CD14-positive monocyte (primary cell): Measurements from ENCODE around the gene DNAJC12. TPM values are rescaled to one million over a fixed set of nuclear protein-coding genes. Genes with fewer than 3 reads are reported as not detected.

ENCODE experiments used
- DNase-seq, 3 donors: peaks; one replicate each; pipeline ENCODE4 v3.0.0-alpha.2; 2011 to 2022
- H2AFZ ChIP-seq: 2 replicates; pipeline ENCODE4 v1.6.0; 2012; ENCODE audit warnings: mild to moderate bottlenecking, low read depth, low read length, inconsistent platforms; ENCODE audit not compliant: insufficient read depth, poor library complexity, severe bottlenecking
- H3K27ac ChIP-seq, 2 donors: 1 replicate in 1 of 2; 2 replicates in 1 of 2; pipeline ENCODE4 v1.5.1; 2012 to 2013; ENCODE audit warnings: low read length in 2 of 2, control low read depth in 1 of 2, inconsistent platforms in 1 of 2, low read depth in 1 of 2, mild to moderate bottlenecking in 1 of 2
- H3K27me3 ChIP-seq, 2 donors: one replicate each; pipeline versions ENCODE4 v1.6.0 to v1.6.1; 2011 to 2013; ENCODE audit warnings: low read length in 2 of 2; ENCODE audit not compliant: control insufficient read depth in 2 of 2, insufficient read depth in 2 of 2
- H3K36me3 ChIP-seq, 2 donors: replicated peaks in 1 of 2; 1 replicate in 1 of 2; 2 replicates in 1 of 2; pipeline versions ENCODE4 v1.5.1 to v1.6.1; 2012 to 2013; ENCODE audit warnings: low read length in 2 of 2, control low read depth in 1 of 2, inconsistent platforms in 1 of 2, mild to moderate bottlenecking in 1 of 2; ENCODE audit not compliant: insufficient read depth in 2 of 2, control insufficient read depth in 1 of 2
- H3K4me1 ChIP-seq, 2 donors: 1 replicate in 1 of 2; 2 replicates in 1 of 2; pipeline versions ENCODE4 v1.5.1 to v1.6.1; 2012 to 2013; ENCODE audit warnings: low read length in 2 of 2, control low read depth in 1 of 2, inconsistent platforms in 1 of 2, mild to moderate bottlenecking in 1 of 2, moderate library complexity in 1 of 2; ENCODE audit not compliant: insufficient read depth in 2 of 2, control insufficient read depth in 1 of 2
- H3K4me2 ChIP-seq: replicated peaks from 2 replicates; pipeline ENCODE3; 2012; ENCODE audit warnings: low read length, moderate library complexity, mild to moderate bottlenecking; ENCODE audit not compliant: poor library complexity, severe bottlenecking; ENCODE audit errors: extremely low read depth
- H3K4me3 ChIP-seq, 3 experiments: fragments of 200-600 bp in 1 of 3; sonication (generic) in 1 of 3; replicated peaks in 1 of 3; 1 replicate in 2 of 3; 2 replicates in 1 of 3; pipeline ENCODE4 v1.5.1; 2011 to 2013; ENCODE audit warnings: low read length in 3 of 3, mild to moderate bottlenecking in 3 of 3, control low read depth in 2 of 3, low read depth in 2 of 3, inconsistent platforms in 1 of 3, moderate library complexity in 1 of 3
- H3K79me2 ChIP-seq: 2 replicates; pipeline ENCODE4 v1.6.0; 2012; ENCODE audit warnings: mild to moderate bottlenecking, control low read depth, inconsistent platforms, low read length, moderate library complexity; ENCODE audit not compliant: insufficient read depth
- H3K9ac ChIP-seq: 2 replicates; pipeline ENCODE4 v1.6.0; 2017; ENCODE audit warnings: low read length, mild to moderate bottlenecking; ENCODE audit not compliant: insufficient read depth, poor library complexity, severe bottlenecking
- H3K9me3 ChIP-seq, 2 donors: replicated peaks in 1 of 2; 1 replicate in 1 of 2; 2 replicates in 1 of 2; pipeline versions ENCODE4 v1.5.1 to v1.6.1; 2012 to 2013; ENCODE audit warnings: low read length in 2 of 2, control low read depth in 1 of 2; ENCODE audit not compliant: control insufficient read depth in 1 of 2, insufficient read depth in 1 of 2
- H4K20me1 ChIP-seq: 2 replicates; pipeline ENCODE4 v1.6.0; 2012; ENCODE audit warnings: mild to moderate bottlenecking, low read length, control low read depth, moderate library complexity; ENCODE audit not compliant: insufficient read depth
- H3K27ac Mint-ChIP-seq, 7 donors: one replicate each; pipeline ENCODE4 v1.8.0; 2020; ENCODE audit warnings: mild to moderate bottlenecking in 7 of 7, mixed read lengths in 7 of 7, moderate library complexity in 6 of 7, inconsistent platforms in 2 of 7
- H3K27me3 Mint-ChIP-seq, 3 donors: one replicate each; pipeline ENCODE4 v1.8.0; 2021 to 2022; ENCODE audit warnings: low read depth in 3 of 3, mild to moderate bottlenecking in 3 of 3, mixed read lengths in 3 of 3, moderate library complexity in 3 of 3, inconsistent platforms in 1 of 3
- H3K36me3 Mint-ChIP-seq, 2 donors: one replicate each; pipeline ENCODE4 v1.8.0; 2020; ENCODE audit warnings: mixed read lengths in 2 of 2, inconsistent platforms in 1 of 2, mild to moderate bottlenecking in 1 of 2
- H3K4me1 Mint-ChIP-seq: one replicate; pipeline ENCODE4 v1.8.0; 2020; ENCODE audit warnings: mild to moderate bottlenecking, mixed read lengths
- H3K4me3 Mint-ChIP-seq, 2 donors: one replicate each; pipeline ENCODE4 v1.8.0; 2020; ENCODE audit warnings: mild to moderate bottlenecking in 2 of 2, mixed read lengths in 2 of 2, moderate library complexity in 1 of 2
- H3K9me3 Mint-ChIP-seq, 7 donors: one replicate each; pipeline ENCODE4 v1.8.0; 2020 to 2022; ENCODE audit warnings: mixed read lengths in 7 of 7, mild to moderate bottlenecking in 6 of 7, moderate library complexity in 6 of 7, inconsistent platforms in 2 of 7
- WGBS: methylation state at CpG from one replicate; pipeline ENCODE4 v1.1.5; 2013; ENCODE audit warnings: missing lambda C conversion rate; ENCODE audit not compliant: insufficient coverage; 5-methylcytosine and 5-hydroxymethylcytosine counted together
- intact Hi-C, 2 donors: fragments of 100-400 bp; cut with micrococcal nuclease; formaldehyde crosslinking; loops; one replicate each; pipeline versions ENCODE4 v1.15.0 to v1.15.1; 2023
- polyA plus RNA-seq, 3 donors: library from polyadenylated mRNA; depleted of rRNA in 1 of 3; unstranded in 2 of 3; stranded (reverse) in 1 of 3; fragments of 300-500 nt in 2 of 3; fragments of >200 nt in 1 of 3; fragmentation: Illumina TruSeq in 2 of 3; gene quantifications; 1 replicate in 2 of 3; 2 replicates in 1 of 3; pipeline ENCODE4 v1.2.3, GENCODE V29; 2012 to 2021
- TF ChIP-seq, protein P1 (sequence below): fragments of 200-600 bp; IDR thresholded peaks from one replicate; pipeline ENCODE4 v1.8.0; 2022; ENCODE audit warnings: antibody characterized with exemption, mild to moderate bottlenecking

Gene DNAJC12
- polyA plus RNA-seq, 3 donors: not detected

DNA sequence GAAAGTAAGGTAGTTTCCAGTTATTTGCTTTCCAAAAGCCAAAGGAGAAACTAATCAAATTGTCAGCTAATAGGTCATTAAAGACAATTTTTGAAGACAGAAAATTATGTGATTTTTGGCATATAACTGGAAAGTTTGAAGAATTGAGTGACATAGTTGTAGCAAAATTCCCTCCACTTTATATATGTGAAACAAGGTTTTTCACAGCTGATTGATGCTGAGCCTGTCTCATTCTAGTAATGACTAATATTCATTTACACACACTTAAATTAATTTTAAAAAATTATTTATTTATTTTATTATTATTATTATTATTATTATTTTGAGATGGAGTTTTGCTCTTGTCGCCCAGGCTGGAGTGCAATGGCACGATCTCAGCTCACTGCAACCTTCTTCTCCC lies 30.1 kb upstream of the DNAJC12 start:
- H3K9ac ChIP-seq: no peak overlapping the region
- no peaks in the 10 kb centered on the region for H4K20me1 ChIP-seq
- peaks cover 14% of the 10 kb centered on the region in 2 donors for H3K4me1 ChIP-seq
- Mint-ChIP-seq H3K27me3 (peaks cover 1 to 2% (median 2%) of the 10 kb centered on the region in 3 donors), H3K4me1 (peaks cover 16% of the 10 kb centered on the region), H3K9me3 (no peaks in the 10 kb centered on the region), H3K4me3 (no peak overlapping the region), H3K27ac (no peak overlapping the region), H3K36me3 (no peaks in the 10 kb centered on the region)
- intact Hi-C loops: no loop called here
- no peaks in the 10 kb centered on the region for H3K27me3 ChIP-seq
- no peaks in the 10 kb centered on the region for H3K79me2 ChIP-seq
- no peak overlapping the region for H3K4me3 ChIP-seq
- no peak overlapping the region for H2AFZ ChIP-seq
- no peaks in the 10 kb centered on the region for H3K36me3 ChIP-seq
- H3K27ac ChIP-seq: no peak overlapping the region
- no peak overlapping the region for H3K4me2 ChIP-seq
- TF ChIP-seq, protein P1, sequence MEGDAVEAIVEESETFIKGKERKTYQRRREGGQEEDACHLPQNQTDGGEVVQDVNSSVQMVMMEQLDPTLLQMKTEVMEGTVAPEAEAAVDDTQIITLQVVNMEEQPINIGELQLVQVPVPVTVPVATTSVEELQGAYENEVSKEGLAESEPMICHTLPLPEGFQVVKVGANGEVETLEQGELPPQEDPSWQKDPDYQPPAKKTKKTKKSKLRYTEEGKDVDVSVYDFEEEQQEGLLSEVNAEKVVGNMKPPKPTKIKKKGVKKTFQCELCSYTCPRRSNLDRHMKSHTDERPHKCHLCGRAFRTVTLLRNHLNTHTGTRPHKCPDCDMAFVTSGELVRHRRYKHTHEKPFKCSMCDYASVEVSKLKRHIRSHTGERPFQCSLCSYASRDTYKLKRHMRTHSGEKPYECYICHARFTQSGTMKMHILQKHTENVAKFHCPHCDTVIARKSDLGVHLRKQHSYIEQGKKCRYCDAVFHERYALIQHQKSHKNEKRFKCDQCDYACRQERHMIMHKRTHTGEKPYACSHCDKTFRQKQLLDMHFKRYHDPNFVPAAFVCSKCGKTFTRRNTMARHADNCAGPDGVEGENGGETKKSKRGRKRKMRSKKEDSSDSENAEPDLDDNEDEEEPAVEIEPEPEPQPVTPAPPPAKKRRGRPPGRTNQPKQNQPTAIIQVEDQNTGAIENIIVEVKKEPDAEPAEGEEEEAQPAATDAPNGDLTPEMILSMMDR: no peak
- no peak for DNase-seq
- H3K9me3 ChIP-seq: no peaks in the 10 kb centered on the region
- WGBS: no CpG with 5 or more reads among the region's 2 CpGs

DNA sequence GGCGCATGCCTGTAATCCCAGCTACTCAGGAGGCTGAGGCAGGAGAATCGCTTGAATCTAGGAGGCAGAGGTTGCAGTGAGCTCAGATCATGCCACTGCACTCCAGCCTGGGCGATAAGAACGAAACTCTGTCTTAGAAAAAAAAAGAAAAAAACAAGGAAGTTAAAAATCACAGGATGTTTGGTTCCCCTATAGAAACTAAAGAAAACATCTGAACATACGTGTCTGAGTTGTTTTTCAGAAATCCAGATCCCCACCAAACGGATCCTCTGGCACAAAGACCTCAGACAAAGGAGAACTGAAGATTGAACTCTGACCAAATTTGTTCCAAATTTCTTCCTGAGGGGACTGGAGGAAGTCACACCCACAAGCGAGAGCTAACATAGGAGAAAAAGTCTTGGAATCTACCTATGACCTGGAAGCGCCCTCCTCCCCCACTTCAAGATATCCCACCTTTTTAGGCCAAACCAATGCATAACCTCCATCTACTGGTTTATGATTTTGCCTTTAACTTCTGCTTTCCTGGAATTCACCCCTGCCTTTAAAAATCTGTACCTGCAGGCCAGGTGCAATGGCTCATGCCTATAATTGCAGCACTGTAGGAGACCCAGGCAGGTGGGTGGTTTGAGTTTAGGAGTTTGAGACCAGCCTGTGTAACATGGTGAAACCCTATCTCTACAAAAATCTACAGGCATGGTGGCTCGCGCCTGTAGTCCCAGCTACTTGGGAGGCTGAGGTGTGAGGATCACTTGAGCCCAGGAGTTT lies 26.8 kb upstream of the DNAJC12 start:
- H3K36me3 Mint-ChIP-seq: no peaks in the 10 kb centered on the region
- H2AFZ ChIP-seq: peak overlapping the region; percentile 69
- no peaks in the 10 kb centered on the region for H3K9me3 Mint-ChIP-seq
- no peaks in the 10 kb centered on the region for H3K9me3 ChIP-seq
- H3K27me3 Mint-ChIP-seq: peaks cover 0 to 1% (median 0%) of the 10 kb centered on the region in 3 donors
- peak overlapping the region; percentile 43 to 77 for H3K4me3 Mint-ChIP-seq
- H4K20me1 ChIP-seq: no peaks in the 10 kb centered on the region
- peak overlapping the region in 1 of 3 experiments; percentile 51 for H3K4me3 ChIP-seq
- 61% methylated on average over 4 of the region's 10 CpGs for WGBS
- peak overlapping the region; percentile 13 for H3K9ac ChIP-seq
- TF ChIP-seq, protein P1: no peak
- no peaks in the 10 kb centered on the region for H3K79me2 ChIP-seq
- H3K27me3 ChIP-seq: no peaks in the 10 kb centered on the region
- peaks cover 16% of the 10 kb centered on the region for H3K4me1 Mint-ChIP-seq
- peaks cover 14% of the 10 kb centered on the region in 2 donors for H3K4me1 ChIP-seq
- H3K36me3 ChIP-seq: no peaks in the 10 kb centered on the region
- peak overlapping the region in 1 of 2 donors; percentile 68 for H3K27ac ChIP-seq
- DNase-seq: peak in 2 of 3 donors; percentile 11 to 35
- H3K4me2 ChIP-seq: peak overlapping the region; percentile 68
- intact Hi-C loops: no loop called here
- peak overlapping the region; percentile 66 to 94 (median 85) for H3K27ac Mint-ChIP-seq
